ENCODE results near the gene SLC44A3. TPM values are rescaled to one million over a fixed set of nuclear protein-coding genes. Genes with fewer than 3 reads are reported as not detected.
A peak's percentile ranks its signal among the peaks of the same experiment; 100 is the strongest.

The SLC44A3 gene
- 10 to 100 TPM in 5 of 6 donors, 1 to 10 TPM in 1; 6.3 to 24.2 (median 17.8) TPM for total RNA-seq

- Histone ChIP-seq H3K27ac (peak within 1 kb of the TSS; percentile 54 to 83 (median 63)), H3K27me3 (no peaks in the 10 kb centered on the region), H3K36me3 (no peaks in the 10 kb centered on the region), H3K9me3 (no peaks in the 10 kb centered on the region), H3K4me1 (peaks cover 4 to 20% (median 9%) of the 10 kb centered on the region in 4 donors), H3K4me3 (peak within 1 kb of the TSS; percentile 41 to 69 (median 64))
- DNase-seq (peak; percentile 65 to 92), ATAC-seq (ENCODE audit: low FRiP score in 2 of 2) (peak; percentile 92 to 96)
- TF ChIP-seq POLR2A (IDR thresholded peaks at IDR 0.05) (peak in 1 of 4 donors; percentile 24), CTCF (IDR thresholded peaks at IDR 0.05) (peak in 3 of 6 experiments; percentile 16 to 42 (median 34)), EP300 (IDR thresholded peaks at IDR 0.05) (no peak)
- 4 to 18% methylated on average over 15 to 35 of the region's 77 CpGs for WGBS, 2 donors
Measured at GRCh38 chr1:94819945-94820746, at the start of gene SLC44A3. Gene SLC44A3, plus strand, starts transcription at chr1:94820357. Its CDS starts 95 bp downstream, at chr1:94820452.

GRCh38 chr1:94772230-94772641 lies 47.9 kb upstream of the SLC44A3 start:
- 38 to 69% methylated on average over 5 of the region's 5 CpGs for WGBS, 2 donors
- peak; percentile 65 to 85 for ATAC-seq (ENCODE audit: low FRiP score in 2 of 2)
- H3K4me3 ChIP-seq: no peak overlapping the region
- peak overlapping the region; percentile 77 to 82 (median 81) for H3K27ac ChIP-seq
- TF ChIP-seq CTCF (IDR thresholded peaks at IDR 0.05) (peak in 3 of 6 experiments; percentile 9 to 61 (median 41)), POLR2AphosphoS5 (IDR thresholded peaks at IDR 0.05) (peak; percentile 79 to 94), EP300 (IDR thresholded peaks at IDR 0.05) (peak; percentile 90 to 100 (median 99)), POLR2A (IDR thresholded peaks at IDR 0.05) (peak in 1 of 4 donors; percentile 15)
- no peaks in the 10 kb centered on the region for H3K27me3 ChIP-seq
- DNase-seq: peak in 1 of 2 donors; percentile 83
- H3K36me3 ChIP-seq: no peaks in the 10 kb centered on the region
- no peaks in the 10 kb centered on the region for H3K9me3 ChIP-seq
- H3K4me1 ChIP-seq: peaks cover 6 to 38% (median 22%) of the 10 kb centered on the region in 4 donors

GRCh38 chr1:94772845-94773244 lies 47.3 kb upstream of the SLC44A3 start:
- Histone ChIP-seq H3K27me3 (no peaks in the 10 kb centered on the region), H3K4me3 (no peak overlapping the region), H3K9me3 (no peaks in the 10 kb centered on the region), H3K4me1 (peaks cover 6 to 36% (median 21%) of the 10 kb centered on the region in 4 donors), H3K27ac (peak overlapping the region; percentile 63 to 78 (median 71)), H3K36me3 (no peaks in the 10 kb centered on the region)
- no peak for TF ChIP-seq CTCF (IDR thresholded peaks at IDR 0.05)
- no peak for TF ChIP-seq POLR2A (IDR thresholded peaks at IDR 0.05)
- TF ChIP-seq EP300 (IDR thresholded peaks at IDR 0.05): no peak
- TF ChIP-seq POLR2AphosphoS5 (IDR thresholded peaks at IDR 0.05): no peak
- 50 to 52% methylated on average over 3 of the region's 3 CpGs for WGBS, 2 donors
- no peak for DNase-seq
- ATAC-seq (ENCODE audit: low FRiP score in 2 of 2): no peak

GRCh38 chr1:94773296-94773809 lies 46.8 kb upstream of the SLC44A3 start:
- no peaks in the 10 kb centered on the region for H3K27me3 ChIP-seq
- 62 to 83% methylated on average over 6 of the region's 6 CpGs for WGBS, 2 donors
- TF ChIP-seq CTCF (IDR thresholded peaks at IDR 0.05) (no peak), POLR2A (IDR thresholded peaks at IDR 0.05) (no peak), EP300 (IDR thresholded peaks at IDR 0.05) (no peak), POLR2AphosphoS5 (IDR thresholded peaks at IDR 0.05) (no peak)
- H3K9me3 ChIP-seq: no peaks in the 10 kb centered on the region
- H3K27ac ChIP-seq: peak overlapping the region; percentile 63 to 78 (median 71)
- no peak overlapping the region for H3K4me3 ChIP-seq
- H3K4me1 ChIP-seq: peaks cover 6 to 36% (median 18%) of the 10 kb centered on the region in 4 donors
- no peaks in the 10 kb centered on the region for H3K36me3 ChIP-seq
- ATAC-seq (ENCODE audit: low FRiP score in 2 of 2): no peak
- DNase-seq: no peak

All from upper lobe of left lung (tissue), 6 donors.